H1 (cell line): ENCODE measurements around the gene TRIM38. TPM values are rescaled to one million over a fixed set of nuclear protein-coding genes. Genes with fewer than 3 reads are reported as not detected.

Experiments used
- CTCF ChIA-PET: fragments of 300-600 bp; sonication (Branson Sonifier 250); formaldehyde crosslinking; loops from one replicate; lab custom pipeline; 2021; ENCODE audit not compliant: partially characterized antibody; lab: Charles Lee
- POLR2A ChIA-PET: fragments of 300-600 bp; sonication (Branson Sonifier 250); formaldehyde crosslinking; loops from one replicate; lab custom pipeline; 2021; ENCODE audit warnings: inconsistent platforms; ENCODE audit not compliant: partially characterized antibody; lab: Charles Lee
- DNase-seq, 2 experiments: peaks; one replicate each; pipeline versions ENCODE4 v3.0.0 to v3.0.0-alpha.2; 2010 to 2022; ENCODE audit warnings: low spot score in 2 of 2, low read depth in 1 of 2, mixed read lengths in 1 of 2
- FAIRE-seq: peaks from 2 replicates; lab custom pipeline; 2011; peaks lifted over from hg19 to GRCh38; lab: Jason Lieb, UNC
- H2AFZ ChIP-seq: 2 replicates; pipeline ENCODE4 v1.8.1; 2012; ENCODE audit warnings: low read length, inconsistent platforms
- H2AK5ac ChIP-seq: 2 replicates; pipeline ENCODE4 v1.6.1; 2013; ENCODE audit warnings: low read depth, low read length
- H2BK120ac ChIP-seq: replicated peaks from 2 replicates; pipeline ENCODE3; 2013; ENCODE audit warnings: low read depth, low read length, inconsistent platforms
- H2BK12ac ChIP-seq: 2 replicates; pipeline ENCODE4 v1.6.1; 2013; ENCODE audit warnings: low read depth, low read length
- H2BK15ac ChIP-seq: 2 replicates; pipeline ENCODE4 v1.6.1; 2013; ENCODE audit warnings: low read length
- H2BK20ac ChIP-seq: 2 replicates; pipeline ENCODE4 v1.6.1; 2013; ENCODE audit warnings: low read length
- H2BK5ac ChIP-seq: 2 replicates; pipeline ENCODE4 v1.6.1; 2013; ENCODE audit warnings: low read depth, low read length
- H3K14ac ChIP-seq: 2 replicates; pipeline ENCODE4 v1.6.1; 2013; ENCODE audit warnings: inconsistent platforms; ENCODE audit not compliant: insufficient read length
- H3K18ac ChIP-seq: 2 replicates; pipeline ENCODE4 v1.6.1; 2013; ENCODE audit warnings: low read length; ENCODE audit errors: extremely low read depth
- H3K23ac ChIP-seq: 2 replicates; pipeline ENCODE4 v1.6.1; 2013; ENCODE audit warnings: inconsistent platforms; ENCODE audit not compliant: insufficient read length
- H3K23me2 ChIP-seq: 2 replicates; pipeline ENCODE4 v1.6.1; 2013; ENCODE audit warnings: low read depth, low read length
- H3K27ac ChIP-seq: 2 replicates; pipeline ENCODE4 v1.6.1; 2011; ENCODE audit warnings: low read depth, low read length, inconsistent platforms
- H3K27me3 ChIP-seq, 4 experiments: replicated peaks in 1 of 4; 1 replicate in 1 of 4; 2 replicates in 3 of 4; pipeline versions ENCODE4 v1.6.1 to v1.8.1; 2011 to 2013; ENCODE audit warnings: low read length in 3 of 4, mild to moderate bottlenecking in 3 of 4, inconsistent platforms in 2 of 4, mixed read lengths in 2 of 4, moderate library complexity in 1 of 4; ENCODE audit not compliant: control insufficient read depth in 3 of 4, insufficient read depth in 3 of 4; ENCODE audit errors: extremely low read depth in 1 of 4
- H3K36me3 ChIP-seq, 4 experiments: 2 replicates each; pipeline versions ENCODE4 v1.6.1 to v1.8.1; 2011 to 2013; ENCODE audit warnings: mild to moderate bottlenecking in 4 of 4, low read length in 3 of 4, moderate library complexity in 2 of 4, control low read depth in 1 of 4, inconsistent platforms in 1 of 4; ENCODE audit not compliant: insufficient read depth in 4 of 4, control insufficient read depth in 2 of 4
- H3K4ac ChIP-seq: replicated peaks from 2 replicates; pipeline ENCODE3; 2013; ENCODE audit warnings: low read length, low read depth, mixed read lengths, inconsistent platforms; ENCODE audit not compliant: insufficient read length
- H3K4me1 ChIP-seq, 4 experiments: replicated peaks in 1 of 4; 1 replicate in 1 of 4; 2 replicates in 3 of 4; pipeline versions ENCODE4 v1.6.1 to v1.8.1; 2011 to 2013; ENCODE audit warnings: low read length in 3 of 4, inconsistent platforms in 2 of 4, mixed read lengths in 1 of 4; ENCODE audit not compliant: insufficient read depth in 4 of 4, control insufficient read depth in 3 of 4
- H3K4me2 ChIP-seq, 2 experiments: 2 replicates each; pipeline versions ENCODE4 v1.6.1 to v1.8.1; 2011 to 2013; ENCODE audit warnings: low read depth in 2 of 2, low read length in 2 of 2, control low read depth in 1 of 2, inconsistent platforms in 1 of 2, mild to moderate bottlenecking in 1 of 2; ENCODE audit not compliant: insufficient read depth in 1 of 2
- H3K4me3 ChIP-seq, 4 experiments: fragments of 200-600, 300-600 bp in 1 of 4; sonication (generic), shearing (Covaris generic), sonication (Bioruptor Twin) in 1 of 4; 2 replicates each; pipeline versions ENCODE4 v1.5.1 to v1.8.1; 2011 to 2016; ENCODE audit warnings: low read length in 4 of 4, low read depth in 3 of 4, control low read depth in 2 of 4, inconsistent platforms in 2 of 4, mild to moderate bottlenecking in 2 of 4, mixed read lengths in 1 of 4, moderate library complexity in 1 of 4; ENCODE audit not compliant: insufficient read depth in 2 of 4; ENCODE audit errors: extremely low read depth in 1 of 4
- H3K56ac ChIP-seq: replicated peaks from 2 replicates; pipeline ENCODE3; 2013; ENCODE audit warnings: low read depth, mild to moderate bottlenecking, mixed read lengths, low read length, inconsistent platforms; ENCODE audit not compliant: insufficient read length
- H3K79me1 ChIP-seq: 2 replicates; pipeline ENCODE4 v1.6.1; 2013; ENCODE audit warnings: low read depth, low read length, control low read depth
- H3K79me2 ChIP-seq, 2 experiments: 2 replicates each; pipeline versions ENCODE4 v1.6.1 to v1.8.1; 2012 to 2013; ENCODE audit warnings: low read length in 2 of 2, mild to moderate bottlenecking in 2 of 2, inconsistent platforms in 1 of 2; ENCODE audit not compliant: insufficient read depth in 2 of 2, control insufficient read depth in 1 of 2
- H3K9ac ChIP-seq, 4 experiments: replicated peaks in 1 of 4; 1 replicate in 1 of 4; 2 replicates in 3 of 4; pipeline versions ENCODE4 v1.6.1 to v1.8.1; 2011 to 2013; ENCODE audit warnings: low read depth in 3 of 4, low read length in 3 of 4, control low read depth in 2 of 4, mild to moderate bottlenecking in 2 of 4, moderate library complexity in 2 of 4, inconsistent platforms in 1 of 4; ENCODE audit errors: extremely low read depth in 1 of 4
- H3K9me3 ChIP-seq, 2 experiments: 2 replicates each; pipeline versions ENCODE4 v1.6.1 to v1.8.1; 2012 to 2013; ENCODE audit warnings: mild to moderate bottlenecking in 2 of 2, moderate library complexity in 2 of 2, control low read depth in 1 of 2, inconsistent platforms in 1 of 2, low read depth in 1 of 2, low read length in 1 of 2, mixed read lengths in 1 of 2; ENCODE audit not compliant: insufficient read depth in 2 of 2
- H4K20me1 ChIP-seq, 2 experiments: replicated peaks in 1 of 2; 2 replicates each; pipeline versions ENCODE3 to v1.8.1; 2011 to 2013; ENCODE audit warnings: inconsistent platforms in 2 of 2, low read length in 2 of 2, mild to moderate bottlenecking in 1 of 2; ENCODE audit not compliant: insufficient read depth in 2 of 2, control insufficient read depth in 1 of 2
- H4K5ac ChIP-seq: 2 replicates; pipeline ENCODE4 v1.6.1; 2013; ENCODE audit warnings: low read length, low read depth, mixed read lengths, inconsistent platforms; ENCODE audit not compliant: insufficient read length
- H4K8ac ChIP-seq: 2 replicates; pipeline ENCODE4 v1.8.0; 2013; ENCODE audit warnings: mild to moderate bottlenecking, moderate library complexity, low read length, inconsistent platforms; ENCODE audit not compliant: insufficient read depth; ENCODE audit errors: extremely low read depth
- H4K91ac ChIP-seq: replicated peaks from 2 replicates; pipeline ENCODE3; 2013; ENCODE audit warnings: low read length, mixed read lengths, inconsistent platforms; ENCODE audit not compliant: insufficient read length
- ATF2 ChIP-seq: IDR thresholded peaks from 2 replicates; pipeline ENCODE4 v1.6.1; 2012; ENCODE audit warnings: low read length, inconsistent platforms
- CEBPB ChIP-seq: IDR thresholded peaks from 2 replicates; pipeline ENCODE4 v1.6.1; 2012; ENCODE audit warnings: low read depth, low read length
- CTBP2 ChIP-seq: IDR thresholded peaks from 2 replicates; pipeline ENCODE4 v1.7.0; 2011; ENCODE audit warnings: borderline replicate concordance, mild to moderate bottlenecking, moderate library complexity, mixed read lengths, low read length; ENCODE audit not compliant: insufficient read depth, insufficient read length
- KDM5A ChIP-seq: fragments of 200-600 bp; IDR thresholded peaks from 2 replicates; pipeline ENCODE4 v1.7.1; 2012; ENCODE audit warnings: mild to moderate bottlenecking, low read length, inconsistent platforms, mixed read lengths
- POLR2A ChIP-seq, 2 experiments: IDR thresholded peaks; 1 replicate in 1 of 2; 2 replicates in 1 of 2; pipeline ENCODE4 v1.6.1; 2011; ENCODE audit warnings: low read depth in 2 of 2, low read length in 2 of 2, mild to moderate bottlenecking in 2 of 2; ENCODE audit errors: control extremely low read depth in 1 of 2
- POLR2AphosphoS5 ChIP-seq: IDR thresholded peaks from 2 replicates; pipeline ENCODE4 v1.6.1; 2011; ENCODE audit warnings: low read depth, low read length
- WGBS, 2 experiments: shearing (Covaris generic) in 1 of 2; methylation state at CpG; one replicate each; pipeline versions ENCODE4 v1.1.6 to v1.1.7; 2013 to 2015; ENCODE audit warnings: low lambda C conversion rate in 2 of 2, mixed read lengths in 2 of 2, inconsistent platforms in 1 of 2, low coverage in 1 of 2, missing lambda C conversion rate in 1 of 2; ENCODE audit not compliant: insufficient replicate concordance in 2 of 2, insufficient coverage in 1 of 2, insufficient read length in 1 of 2; ENCODE audit errors: extremely low coverage in 1 of 2, missing lambda C conversion rate in 1 of 2; 5-methylcytosine and 5-hydroxymethylcytosine counted together
- polyA plus RNA-seq, 7 experiments: library from polyadenylated mRNA; depleted of rRNA in 3 of 7; stranded (reverse) in 5 of 7; unstranded in 2 of 7; fragments of >200 nt in 5 of 7; fragments of 200-250 nt in 2 of 7; gene quantifications; 1 replicate in 5 of 7; 2 replicates in 1 of 7; 4 replicates in 1 of 7; pipeline versions ENCODE4 v1.2.1 to v1.2.3, GENCODE V29; 2011 to 2013; ENCODE audit warnings: missing spikeins in 2 of 7, mixed read lengths in 2 of 7
- total RNA-seq: library from RNA; stranded (reverse); fragmentation: NEBNext Ultra II Directional; extraction: Animal tissue kit (Norgen Biotek cat#: 25700); gene quantifications from 2 replicates; pipeline ENCODE4 v1.2.1, GENCODE V29; 2021

TRIM38 gene
- total and polyA plus RNA-seq, 2 of the 8 experiments (the other 6 are each of a cell fraction or from before 2014, with no cell fraction given), result 0.43 to 0.56 TPM

DNA sequence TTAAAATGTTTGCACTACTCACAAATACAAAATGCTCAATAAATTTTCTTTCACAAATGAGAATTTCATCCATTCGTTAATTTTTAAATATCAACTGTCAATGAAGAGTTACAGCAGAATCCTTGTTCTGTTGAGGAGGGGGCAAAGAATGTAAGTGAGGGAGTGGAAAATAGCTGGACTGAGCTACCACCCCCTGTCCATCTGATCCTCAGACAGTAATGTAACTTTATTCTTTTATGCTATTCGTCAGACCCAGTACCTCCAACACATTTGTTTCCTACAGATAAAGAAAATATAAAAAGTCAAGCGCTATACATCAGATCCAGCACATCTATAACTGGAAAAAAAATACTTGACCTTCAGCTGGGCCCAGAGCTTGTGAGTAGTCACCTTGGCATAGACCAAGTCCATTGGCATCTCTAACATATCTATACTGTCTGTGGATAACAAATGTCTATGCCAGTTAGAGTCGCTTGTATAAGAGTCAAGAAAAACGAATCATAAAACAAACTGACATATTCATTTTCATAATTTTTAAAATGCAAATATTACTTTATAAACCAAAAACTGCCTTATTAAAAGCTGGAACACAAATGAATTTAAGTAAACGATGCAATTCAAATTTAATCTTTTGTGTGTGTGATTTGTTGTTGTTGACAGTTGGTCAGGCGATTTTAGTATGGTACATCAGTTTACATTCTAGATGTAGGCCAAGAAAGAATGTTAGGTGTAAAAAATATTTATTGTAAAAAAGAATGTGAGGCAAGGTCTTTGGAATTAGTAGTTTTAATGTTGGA, 67.5 kb downstream of the TRIM38 start:
- whole genome bisulfite sequencing, 2 experiments, result 61% methylated on average over 7 of the region's 7 CpGs; no CpG with 5 or more reads in 1 of the 2 experiments
- POLR2A ChIA-PET, result interaction anchor here (0.6 to 43.5 kb wide), 33 partner anchors 5 to 1864 kb away, joined by 3 to 1982 read pairs (median 52); a partner anchor contains a TSS
- no peak overlapping the region for H2AFZ ChIP-seq
- H4K8ac ChIP-seq, result no peak overlapping the region
- no peaks in the 10 kb centered on the region for H3K79me1 ChIP-seq
- H3K56ac ChIP-seq, result no peak overlapping the region
- CTCF ChIA-PET, result interaction anchor here (0.6 to 1.6 kb wide), 5 partner anchors 10 to 66 kb away, joined by 3 to 5 read pairs (median 4); a partner anchor contains a TSS
- H3K14ac ChIP-seq, result no peak overlapping the region
- no peak overlapping the region for H4K5ac ChIP-seq
- H2BK15ac ChIP-seq, result no peak overlapping the region
- peak overlapping the region in 1 of 4 experiments; percentile 40; a peak in 3 of 7 replicates for H3K9ac ChIP-seq
- peak overlapping the region; percentile 28 to 81; a peak in 2 of 4 replicates for H3K4me2 ChIP-seq
- no peak overlapping the region for H2AK5ac ChIP-seq
- no peaks in the 10 kb centered on the region for H3K36me3 ChIP-seq
- H3K79me2 ChIP-seq, result no peaks in the 10 kb centered on the region
- no peak overlapping the region for H3K23ac ChIP-seq
- no peak overlapping the region for H2BK12ac ChIP-seq
- H4K20me1 ChIP-seq, result peaks cover 0 to 5% of the 10 kb centered on the region in 2 experiments
- H2BK20ac ChIP-seq, result no peak overlapping the region
- peak overlapping the region; percentile 79; the same call in 1 of the 2 replicates for H2BK5ac ChIP-seq
- H2BK120ac ChIP-seq, result no peak overlapping the region
- DNase-seq (no peak), FAIRE-seq (no peak)
- no peak overlapping the region for H3K4ac ChIP-seq
- H4K91ac ChIP-seq, result no peak overlapping the region
- peak overlapping the region; percentile 85; the same call in 1 of the 2 replicates for H3K27ac ChIP-seq
- no peak overlapping the region; the same call in 1 of the 2 replicates for H3K18ac ChIP-seq
- H3K9me3 ChIP-seq, result no peaks in the 10 kb centered on the region
- H3K4me1 ChIP-seq, result peaks cover 2 to 17% (median 13%) of the 10 kb centered on the region in 4 experiments; a peak in 5 of 7 replicates
- TF ChIP-seq POLR2AphosphoS5 (peak; percentile 79; the same call in 1 of the 2 replicates), POLR2A (IDR thresholded peaks at IDR 0.05; ENCODE audit: control extremely low read depth in 1 of 2, low read depth in 2 of 2, low read length in 2 of 2) (peak; percentile 49 to 80), ATF2 (peak; percentile 57; the same call in 1 of the 2 replicates), CTBP2 (no peak), CEBPB (no peak), KDM5A (no peak)
- H3K27me3 ChIP-seq, result no peaks in the 10 kb centered on the region
- H3K23me2 ChIP-seq, result peaks cover 17% of the 10 kb centered on the region
- peak overlapping the region in 1 of 4 experiments; percentile 95; a peak in 1 of 8 replicates for H3K4me3 ChIP-seq
